ENCODE data around the gene ELF4.

DNA sequence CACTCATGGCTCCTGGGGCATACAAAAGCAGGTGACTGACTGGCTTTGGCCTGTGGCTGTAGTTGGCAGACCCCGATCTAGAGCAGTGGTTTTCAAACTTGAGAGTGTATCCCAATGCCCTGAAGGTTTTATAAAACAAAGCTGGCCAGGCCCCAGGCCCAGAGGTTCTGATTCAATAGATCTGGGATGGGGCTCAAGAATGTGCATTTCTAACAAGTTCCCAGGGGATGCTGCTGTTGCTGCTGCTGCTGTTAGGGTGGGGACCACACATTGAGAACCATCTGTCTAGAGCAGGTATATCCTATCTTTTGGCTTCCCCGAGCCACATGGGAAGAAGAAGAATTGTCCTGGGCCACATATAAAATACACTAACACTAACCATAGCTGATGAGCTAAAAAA, 48.0 kb upstream of the ELF4 start:
- TF ChIP-seq, protein P1, sequence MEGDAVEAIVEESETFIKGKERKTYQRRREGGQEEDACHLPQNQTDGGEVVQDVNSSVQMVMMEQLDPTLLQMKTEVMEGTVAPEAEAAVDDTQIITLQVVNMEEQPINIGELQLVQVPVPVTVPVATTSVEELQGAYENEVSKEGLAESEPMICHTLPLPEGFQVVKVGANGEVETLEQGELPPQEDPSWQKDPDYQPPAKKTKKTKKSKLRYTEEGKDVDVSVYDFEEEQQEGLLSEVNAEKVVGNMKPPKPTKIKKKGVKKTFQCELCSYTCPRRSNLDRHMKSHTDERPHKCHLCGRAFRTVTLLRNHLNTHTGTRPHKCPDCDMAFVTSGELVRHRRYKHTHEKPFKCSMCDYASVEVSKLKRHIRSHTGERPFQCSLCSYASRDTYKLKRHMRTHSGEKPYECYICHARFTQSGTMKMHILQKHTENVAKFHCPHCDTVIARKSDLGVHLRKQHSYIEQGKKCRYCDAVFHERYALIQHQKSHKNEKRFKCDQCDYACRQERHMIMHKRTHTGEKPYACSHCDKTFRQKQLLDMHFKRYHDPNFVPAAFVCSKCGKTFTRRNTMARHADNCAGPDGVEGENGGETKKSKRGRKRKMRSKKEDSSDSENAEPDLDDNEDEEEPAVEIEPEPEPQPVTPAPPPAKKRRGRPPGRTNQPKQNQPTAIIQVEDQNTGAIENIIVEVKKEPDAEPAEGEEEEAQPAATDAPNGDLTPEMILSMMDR (IDR thresholded peaks at IDR 0.05; ENCODE audit: low read depth, low read length): no peak
- TF ChIP-seq EZH2phosphoT487 (IDR thresholded peaks at IDR 0.05; ENCODE audit: low read depth): no peak

All from OCI-LY3 (cell line).